H1 (cell line): ENCODE results near the gene PROSER1. TPM values are rescaled to one million over a fixed set of nuclear protein-coding genes. Genes with fewer than 3 reads are reported as not detected.

ENCODE experiments used
- CTCF ChIA-PET: fragments of 300-600 bp; sonication (Branson Sonifier 250); formaldehyde crosslinking; loops from one replicate; lab custom pipeline; 2021; ENCODE audit not compliant: partially characterized antibody; lab: Charles Lee
- POLR2A ChIA-PET: fragments of 300-600 bp; sonication (Branson Sonifier 250); formaldehyde crosslinking; loops from one replicate; lab custom pipeline; 2021; ENCODE audit warnings: inconsistent platforms; ENCODE audit not compliant: partially characterized antibody; lab: Charles Lee
- DNase-seq, 2 experiments: peaks; one replicate each; pipeline versions ENCODE4 v3.0.0 to v3.0.0-alpha.2; 2010 to 2022; ENCODE audit warnings: low spot score in 2 of 2, low read depth in 1 of 2, mixed read lengths in 1 of 2
- FAIRE-seq: peaks from 2 replicates; lab custom pipeline; 2011; peaks lifted over from hg19 to GRCh38; lab: Jason Lieb, UNC
- H2AFZ ChIP-seq: 2 replicates; pipeline ENCODE4 v1.8.1; 2012; ENCODE audit warnings: low read length, inconsistent platforms
- H2AK5ac ChIP-seq: 2 replicates; pipeline ENCODE4 v1.6.1; 2013; ENCODE audit warnings: low read depth, low read length
- H2BK120ac ChIP-seq: replicated peaks from 2 replicates; pipeline ENCODE3; 2013; ENCODE audit warnings: low read depth, low read length, inconsistent platforms
- H2BK12ac ChIP-seq: 2 replicates; pipeline ENCODE4 v1.6.1; 2013; ENCODE audit warnings: low read depth, low read length
- H2BK15ac ChIP-seq: 2 replicates; pipeline ENCODE4 v1.6.1; 2013; ENCODE audit warnings: low read length
- H2BK20ac ChIP-seq: 2 replicates; pipeline ENCODE4 v1.6.1; 2013; ENCODE audit warnings: low read length
- H2BK5ac ChIP-seq: 2 replicates; pipeline ENCODE4 v1.6.1; 2013; ENCODE audit warnings: low read depth, low read length
- H3K14ac ChIP-seq: 2 replicates; pipeline ENCODE4 v1.6.1; 2013; ENCODE audit warnings: inconsistent platforms; ENCODE audit not compliant: insufficient read length
- H3K18ac ChIP-seq: 2 replicates; pipeline ENCODE4 v1.6.1; 2013; ENCODE audit warnings: low read length; ENCODE audit errors: extremely low read depth
- H3K23ac ChIP-seq: 2 replicates; pipeline ENCODE4 v1.6.1; 2013; ENCODE audit warnings: inconsistent platforms; ENCODE audit not compliant: insufficient read length
- H3K23me2 ChIP-seq: 2 replicates; pipeline ENCODE4 v1.6.1; 2013; ENCODE audit warnings: low read depth, low read length
- H3K27ac ChIP-seq: 2 replicates; pipeline ENCODE4 v1.6.1; 2011; ENCODE audit warnings: low read depth, low read length, inconsistent platforms
- H3K27me3 ChIP-seq, 4 experiments: replicated peaks in 1 of 4; 1 replicate in 1 of 4; 2 replicates in 3 of 4; pipeline versions ENCODE4 v1.6.1 to v1.8.1; 2011 to 2013; ENCODE audit warnings: low read length in 3 of 4, mild to moderate bottlenecking in 3 of 4, inconsistent platforms in 2 of 4, mixed read lengths in 2 of 4, moderate library complexity in 1 of 4; ENCODE audit not compliant: control insufficient read depth in 3 of 4, insufficient read depth in 3 of 4; ENCODE audit errors: extremely low read depth in 1 of 4
- H3K36me3 ChIP-seq, 4 experiments: 2 replicates each; pipeline versions ENCODE4 v1.6.1 to v1.8.1; 2011 to 2013; ENCODE audit warnings: mild to moderate bottlenecking in 4 of 4, low read length in 3 of 4, moderate library complexity in 2 of 4, control low read depth in 1 of 4, inconsistent platforms in 1 of 4; ENCODE audit not compliant: insufficient read depth in 4 of 4, control insufficient read depth in 2 of 4
- H3K4ac ChIP-seq: replicated peaks from 2 replicates; pipeline ENCODE3; 2013; ENCODE audit warnings: low read length, low read depth, mixed read lengths, inconsistent platforms; ENCODE audit not compliant: insufficient read length
- H3K4me1 ChIP-seq, 4 experiments: replicated peaks in 1 of 4; 1 replicate in 1 of 4; 2 replicates in 3 of 4; pipeline versions ENCODE4 v1.6.1 to v1.8.1; 2011 to 2013; ENCODE audit warnings: low read length in 3 of 4, inconsistent platforms in 2 of 4, mixed read lengths in 1 of 4; ENCODE audit not compliant: insufficient read depth in 4 of 4, control insufficient read depth in 3 of 4
- H3K4me2 ChIP-seq, 2 experiments: 2 replicates each; pipeline versions ENCODE4 v1.6.1 to v1.8.1; 2011 to 2013; ENCODE audit warnings: low read depth in 2 of 2, low read length in 2 of 2, control low read depth in 1 of 2, inconsistent platforms in 1 of 2, mild to moderate bottlenecking in 1 of 2; ENCODE audit not compliant: insufficient read depth in 1 of 2
- H3K4me3 ChIP-seq, 4 experiments: fragments of 200-600, 300-600 bp in 1 of 4; sonication (generic), shearing (Covaris generic), sonication (Bioruptor Twin) in 1 of 4; 2 replicates each; pipeline versions ENCODE4 v1.5.1 to v1.8.1; 2011 to 2016; ENCODE audit warnings: low read length in 4 of 4, low read depth in 3 of 4, control low read depth in 2 of 4, inconsistent platforms in 2 of 4, mild to moderate bottlenecking in 2 of 4, mixed read lengths in 1 of 4, moderate library complexity in 1 of 4; ENCODE audit not compliant: insufficient read depth in 2 of 4; ENCODE audit errors: extremely low read depth in 1 of 4
- H3K56ac ChIP-seq: replicated peaks from 2 replicates; pipeline ENCODE3; 2013; ENCODE audit warnings: low read depth, mild to moderate bottlenecking, mixed read lengths, low read length, inconsistent platforms; ENCODE audit not compliant: insufficient read length
- H3K79me1 ChIP-seq: 2 replicates; pipeline ENCODE4 v1.6.1; 2013; ENCODE audit warnings: low read depth, low read length, control low read depth
- H3K79me2 ChIP-seq, 2 experiments: 2 replicates each; pipeline versions ENCODE4 v1.6.1 to v1.8.1; 2012 to 2013; ENCODE audit warnings: low read length in 2 of 2, mild to moderate bottlenecking in 2 of 2, inconsistent platforms in 1 of 2; ENCODE audit not compliant: insufficient read depth in 2 of 2, control insufficient read depth in 1 of 2
- H3K9ac ChIP-seq, 4 experiments: replicated peaks in 1 of 4; 1 replicate in 1 of 4; 2 replicates in 3 of 4; pipeline versions ENCODE4 v1.6.1 to v1.8.1; 2011 to 2013; ENCODE audit warnings: low read depth in 3 of 4, low read length in 3 of 4, control low read depth in 2 of 4, mild to moderate bottlenecking in 2 of 4, moderate library complexity in 2 of 4, inconsistent platforms in 1 of 4; ENCODE audit errors: extremely low read depth in 1 of 4
- H3K9me3 ChIP-seq, 2 experiments: 2 replicates each; pipeline versions ENCODE4 v1.6.1 to v1.8.1; 2012 to 2013; ENCODE audit warnings: mild to moderate bottlenecking in 2 of 2, moderate library complexity in 2 of 2, control low read depth in 1 of 2, inconsistent platforms in 1 of 2, low read depth in 1 of 2, low read length in 1 of 2, mixed read lengths in 1 of 2; ENCODE audit not compliant: insufficient read depth in 2 of 2
- H4K20me1 ChIP-seq, 2 experiments: replicated peaks in 1 of 2; 2 replicates each; pipeline versions ENCODE3 to v1.8.1; 2011 to 2013; ENCODE audit warnings: inconsistent platforms in 2 of 2, low read length in 2 of 2, mild to moderate bottlenecking in 1 of 2; ENCODE audit not compliant: insufficient read depth in 2 of 2, control insufficient read depth in 1 of 2
- H4K5ac ChIP-seq: 2 replicates; pipeline ENCODE4 v1.6.1; 2013; ENCODE audit warnings: low read length, low read depth, mixed read lengths, inconsistent platforms; ENCODE audit not compliant: insufficient read length
- H4K8ac ChIP-seq: 2 replicates; pipeline ENCODE4 v1.8.0; 2013; ENCODE audit warnings: mild to moderate bottlenecking, moderate library complexity, low read length, inconsistent platforms; ENCODE audit not compliant: insufficient read depth; ENCODE audit errors: extremely low read depth
- H4K91ac ChIP-seq: replicated peaks from 2 replicates; pipeline ENCODE3; 2013; ENCODE audit warnings: low read length, mixed read lengths, inconsistent platforms; ENCODE audit not compliant: insufficient read length
- ATF3 ChIP-seq: IDR thresholded peaks from 2 replicates; pipeline ENCODE4 v1.6.1; 2011; ENCODE audit warnings: low read depth, mild to moderate bottlenecking, low read length; ENCODE audit not compliant: insufficient read depth
- CBX5 ChIP-seq: fragments of 300-800, 300-1000 bp; sonication (generic); IDR thresholded peaks from 2 replicates; pipeline ENCODE4 v1.7.1; 2016; ENCODE audit warnings: antibody characterized with exemption, low read length, low read depth
- CEBPB ChIP-seq: IDR thresholded peaks from 2 replicates; pipeline ENCODE4 v1.6.1; 2012; ENCODE audit warnings: low read depth, low read length
- EGR1 ChIP-seq: IDR thresholded peaks from 2 replicates; pipeline ENCODE4 v1.6.1; 2011; ENCODE audit warnings: low read depth, low read length, borderline replicate concordance
- FOSL1 ChIP-seq: IDR thresholded peaks from 2 replicates; pipeline ENCODE4 v1.6.1; 2011; ENCODE audit warnings: mild to moderate bottlenecking, low read depth, low read length, moderate library complexity; ENCODE audit not compliant: insufficient read depth
- HDAC6 ChIP-seq: IDR thresholded peaks from one replicate; pipeline ENCODE4 v1.7.1; 2012; ENCODE audit warnings: low read depth, mild to moderate bottlenecking, inconsistent platforms, low read length, moderate library complexity
- MAFK ChIP-seq: IDR thresholded peaks from 2 replicates; pipeline ENCODE4 v1.6.1; 2012; ENCODE audit warnings: low read depth, mild to moderate bottlenecking, improper control_type of control experiment, low read length
- NANOG ChIP-seq: IDR thresholded peaks from 2 replicates; pipeline ENCODE4 v1.6.1; 2011; ENCODE audit warnings: low read length, low read depth, mild to moderate bottlenecking, inconsistent platforms; ENCODE audit not compliant: insufficient read depth, poor library complexity, severe bottlenecking
- RFX5 ChIP-seq: IDR thresholded peaks from 2 replicates; pipeline ENCODE4 v1.6.1; 2011; ENCODE audit warnings: low read depth, low read length, improper control_type of control experiment, borderline replicate concordance
- RNF2 ChIP-seq: fragments of 200-900, 300-1000 bp; sonication (generic); IDR thresholded peaks from 2 replicates; pipeline ENCODE4 v1.7.1; 2016; ENCODE audit warnings: borderline replicate concordance, low read depth, mild to moderate bottlenecking, antibody characterized with exemption, low read length; ENCODE audit not compliant: poor library complexity, severe bottlenecking; ENCODE audit errors: missing control alignments
- SIX5 ChIP-seq: IDR thresholded peaks from 2 replicates; pipeline ENCODE4 v1.6.1; 2011; ENCODE audit warnings: mild to moderate bottlenecking, low read depth, low read length
- SP2 ChIP-seq: IDR thresholded peaks from 2 replicates; pipeline ENCODE4 v1.6.1; 2012; ENCODE audit warnings: mild to moderate bottlenecking, low read length, inconsistent platforms
- TAF7 ChIP-seq: optimal IDR thresholded peaks from 2 replicates; pipeline ENCODE3; 2011; ENCODE audit warnings: low read depth, mild to moderate bottlenecking, inconsistent platforms, low read length, moderate library complexity, borderline replicate concordance
- WGBS, 2 experiments: shearing (Covaris generic) in 1 of 2; methylation state at CpG; one replicate each; pipeline versions ENCODE4 v1.1.6 to v1.1.7; 2013 to 2015; ENCODE audit warnings: low lambda C conversion rate in 2 of 2, mixed read lengths in 2 of 2, inconsistent platforms in 1 of 2, low coverage in 1 of 2, missing lambda C conversion rate in 1 of 2; ENCODE audit not compliant: insufficient replicate concordance in 2 of 2, insufficient coverage in 1 of 2, insufficient read length in 1 of 2; ENCODE audit errors: extremely low coverage in 1 of 2, missing lambda C conversion rate in 1 of 2; 5-methylcytosine and 5-hydroxymethylcytosine counted together
- polyA plus RNA-seq, 7 experiments: library from polyadenylated mRNA; depleted of rRNA in 3 of 7; stranded (reverse) in 5 of 7; unstranded in 2 of 7; fragments of >200 nt in 5 of 7; fragments of 200-250 nt in 2 of 7; gene quantifications; 1 replicate in 5 of 7; 2 replicates in 1 of 7; 4 replicates in 1 of 7; pipeline versions ENCODE4 v1.2.1 to v1.2.3, GENCODE V29; 2011 to 2013; ENCODE audit warnings: missing spikeins in 2 of 7, mixed read lengths in 2 of 7
- total RNA-seq: library from RNA; stranded (reverse); fragmentation: NEBNext Ultra II Directional; extraction: Animal tissue kit (Norgen Biotek cat#: 25700); gene quantifications from 2 replicates; pipeline ENCODE4 v1.2.1, GENCODE V29; 2021

Gene PROSER1
- total and polyA plus RNA-seq, 2 of the 8 experiments (the other 6 are each of a cell fraction or from before 2014, with no cell fraction given): 99.2 to 116 TPM

- Histone ChIP-seq H3K79me1 (no peaks in the 10 kb centered on the region; the same call in 1 of the 2 replicates), H3K18ac (no peak overlapping the region), H3K9me3 (no peaks in the 10 kb centered on the region), H2AK5ac (no peak overlapping the region), H3K27ac (no peak overlapping the region), H3K4me1 (no peaks in the 10 kb centered on the region; a peak in 1 of 7 replicates), H4K91ac (no peak overlapping the region), H3K4me3 (no peak overlapping the region), H3K9ac (no peak overlapping the region), H2BK20ac (no peak overlapping the region), H2BK15ac (no peak overlapping the region), H3K23me2 (no peaks in the 10 kb centered on the region), H3K27me3 (no peaks in the 10 kb centered on the region), H2BK12ac (no peak overlapping the region), H3K56ac (no peak overlapping the region), H4K5ac (no peak overlapping the region), H3K23ac (no peak overlapping the region), H3K36me3 (peaks cover 31 to 94% (median 64%) of the 10 kb centered on the region in 4 experiments), H3K14ac (no peak overlapping the region), H2BK5ac (no peak overlapping the region), H3K4me2 (no peak overlapping the region), H3K79me2 (no peaks in the 10 kb centered on the region), H2BK120ac (no peak overlapping the region), H4K20me1 (peaks cover 3 to 12% of the 10 kb centered on the region in 2 experiments), H4K8ac (no peak overlapping the region), H2AFZ (no peak overlapping the region), H3K4ac (no peak overlapping the region)
- TF ChIP-seq RNF2 (no peak), EGR1 (no peak), SIX5 (no peak), SP2 (no peak), HDAC6 (no peak), FOSL1 (no peak), ATF3 (no peak), NANOG (no peak), RFX5 (no peak), CBX5 (no peak), MAFK (no peak), CEBPB (no peak), TAF7 (no peak)
- ChIA-PET CTCF (interaction anchor here (0.8 to 2.3 kb wide), 10 partner anchors 8 to 33 kb away, joined by 3 to 10 read pairs (median 6); no protein-coding TSS in a partner anchor), POLR2A (interaction anchor here (1.2 to 1.8 kb wide), 3 partner anchors 11 to 24 kb away, joined by 3 to 8 read pairs (median 4); partner anchors contain the start of genes NHLRC3 and PROSER1)
- no peak for DNase-seq
- no peak for FAIRE-seq
- WGBS, 2 experiments: 100% methylated on average over 5 of the region's 5 CpGs; no CpG with 5 or more reads in 1 of the 2 experiments
Measured at GRCh38 chr13:39013462-39013861, 24.4 kb downstream of the PROSER1 start.
